HG02642 (cell line): ENCODE measurements around the gene LGALS8.
A peak's percentile ranks its signal among the peaks of the same experiment; 100 is the strongest.
"Not testable (repeated sequence)": the region's sequence is repeated elsewhere in the genome, so short reads cannot be mapped to it uniquely, and the experiment has no call there.

Experiments
- ATAC-seq: cut with Tn5 transposase; IDR thresholded peaks from one replicate; pipeline ENCODE4 v1.9.1; 2021; ENCODE audit warnings: mild to moderate bottlenecking; ENCODE audit not compliant: unreplicated experiment, poor library complexity

LGALS8 gene

GRCh38 chr1:236523704-236524141 lies at the start of gene LGALS8:
Gene LGALS8, plus strand, starts transcription at chr1:236523982. Its CDS starts 2,089 bp downstream, at chr1:236526071.
- ATAC-seq, result peak; percentile 74

- ATAC-seq, result no peak
Measured at GRCh38 chr1:236476019-236476418, 47.8 kb upstream of the LGALS8 start.

- ATAC-seq, result no peak
Measured at GRCh38 chr1:236480758-236481436, 42.9 kb upstream of the LGALS8 start.

GRCh38 chr1:236484310-236484971 lies 39.3 kb upstream of the LGALS8 start:
- ATAC-seq, result no peak

GRCh38 chr1:236486356-236487002 lies 37.3 kb upstream of the LGALS8 start:
- no peak for ATAC-seq

- not testable (repeated sequence) for ATAC-seq
Measured at GRCh38 chr1:236489161-236489560, 34.6 kb upstream of the LGALS8 start.

- ATAC-seq, result no peak
Measured at GRCh38 chr1:236489710-236490377, 33.9 kb upstream of the LGALS8 start.

- ATAC-seq, result no peak
Measured at GRCh38 chr1:236491469-236492136, 32.2 kb upstream of the LGALS8 start.

GRCh38 chr1:236492378-236492777 lies 31.4 kb upstream of the LGALS8 start:
- ATAC-seq, result no peak

GRCh38 chr1:236494082-236494481 lies 29.7 kb upstream of the LGALS8 start:
- ATAC-seq, result no peak

GRCh38 chr1:236494586-236495466 lies 29.0 kb upstream of the LGALS8 start:
- no peak for ATAC-seq

- no peak for ATAC-seq
Measured at GRCh38 chr1:236495467-236496112, 28.2 kb upstream of the LGALS8 start.

GRCh38 chr1:236497908-236498307 lies 25.9 kb upstream of the LGALS8 start:
- no peak for ATAC-seq

- ATAC-seq, result no peak
Measured at GRCh38 chr1:236501093-236501492, 22.7 kb upstream of the LGALS8 start.

GRCh38 chr1:236502579-236502971 lies 21.2 kb upstream of the LGALS8 start:
- no peak for ATAC-seq

- no peak for ATAC-seq
Measured at GRCh38 chr1:236502972-236503639, 20.7 kb upstream of the LGALS8 start.

- ATAC-seq, result not testable (repeated sequence)
Measured at GRCh38 chr1:236504338-236504737, 19.4 kb upstream of the LGALS8 start.

- ATAC-seq, result no peak
Measured at GRCh38 chr1:236507022-236507700, 16.6 kb upstream of the LGALS8 start.
